TTC549 (cell line): ENCODE results near the gene SOX11.
"Not testable (repeated sequence)": the region's sequence is repeated elsewhere in the genome, so short reads cannot be mapped to it uniquely, and the experiment has no call there.

Experiments used
- FAIRE-seq: peaks from 2 replicates; lab custom pipeline; 2012; peaks lifted over from hg19 to GRCh38; lab: Jason Lieb, UNC

SOX11 gene

GRCh38 chr2:5691985-5692529 lies at the start of gene SOX11:
SOX11 (plus strand) TSS chr2:5692384; CDS start chr2:5692722, 338 bp downstream.
- FAIRE-seq, result no peak

GRCh38 chr2:5652734-5653133 lies 39.5 kb upstream of the SOX11 start:
- not testable (repeated sequence) for FAIRE-seq

- not testable (repeated sequence) for FAIRE-seq
Measured at GRCh38 chr2:5653756-5654155, 38.4 kb upstream of the SOX11 start.

DNA sequence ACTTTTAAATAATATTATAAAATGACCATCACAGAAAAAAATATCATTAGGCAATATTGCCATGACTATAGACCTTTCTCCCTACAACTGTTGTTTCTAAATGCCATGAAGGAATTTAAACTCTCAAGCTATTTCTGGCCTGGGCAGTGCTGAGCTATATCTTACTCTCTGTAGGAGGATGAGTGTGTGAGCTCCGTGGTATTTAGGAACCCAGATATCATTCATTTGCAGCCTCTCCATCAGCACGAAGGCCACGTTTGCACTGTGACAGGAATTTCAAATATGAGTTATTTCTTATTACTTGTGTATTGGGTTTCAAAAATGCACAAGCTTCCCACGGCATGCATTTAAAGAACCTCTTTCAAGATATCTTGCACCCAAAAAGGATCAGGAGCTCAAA lies 35.0 kb upstream of the SOX11 start:
- no peak for FAIRE-seq

DNA sequence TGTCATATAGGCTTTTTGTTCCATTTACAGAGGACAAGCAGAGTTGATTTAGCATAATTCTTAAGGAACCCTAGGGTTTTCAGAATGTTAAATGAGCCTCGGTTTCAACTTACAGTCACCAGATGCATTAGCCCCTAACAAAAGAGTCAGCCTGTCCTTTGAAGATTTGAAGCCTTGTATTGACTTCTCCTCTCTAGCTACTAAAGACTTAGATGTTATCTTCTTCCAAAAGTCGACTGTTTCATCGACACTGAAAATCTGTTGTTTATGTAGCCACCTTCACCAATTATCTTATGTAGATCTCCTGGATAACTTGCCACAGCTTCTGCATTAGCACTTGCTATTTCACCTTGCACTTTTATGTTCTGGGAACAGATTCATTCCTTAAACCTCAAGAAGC lies 31.6 kb upstream of the SOX11 start:
- FAIRE-seq, result no peak

DNA sequence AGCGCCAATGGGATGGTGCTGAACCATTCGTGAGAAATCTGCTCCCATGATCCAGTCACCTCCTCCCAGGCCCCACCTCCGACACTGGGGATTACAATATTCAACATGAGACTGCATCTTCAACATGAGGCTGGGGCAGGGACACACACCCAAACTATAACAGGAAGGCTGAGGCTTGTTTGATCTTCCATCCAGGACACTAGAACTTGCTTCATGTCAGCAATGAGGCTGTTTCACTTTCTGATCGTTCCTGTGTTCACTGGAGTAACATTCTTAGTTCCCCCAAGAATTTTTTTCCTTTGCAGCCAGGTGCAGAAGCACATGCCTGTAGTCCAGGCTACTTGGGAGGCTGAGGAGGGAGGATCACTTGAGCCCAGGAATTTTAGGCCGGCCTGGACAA lies 30.8 kb upstream of the SOX11 start:
- no peak for FAIRE-seq

GRCh38 chr2:5664278-5664681 lies 27.9 kb upstream of the SOX11 start:
- FAIRE-seq, result no peak

DNA sequence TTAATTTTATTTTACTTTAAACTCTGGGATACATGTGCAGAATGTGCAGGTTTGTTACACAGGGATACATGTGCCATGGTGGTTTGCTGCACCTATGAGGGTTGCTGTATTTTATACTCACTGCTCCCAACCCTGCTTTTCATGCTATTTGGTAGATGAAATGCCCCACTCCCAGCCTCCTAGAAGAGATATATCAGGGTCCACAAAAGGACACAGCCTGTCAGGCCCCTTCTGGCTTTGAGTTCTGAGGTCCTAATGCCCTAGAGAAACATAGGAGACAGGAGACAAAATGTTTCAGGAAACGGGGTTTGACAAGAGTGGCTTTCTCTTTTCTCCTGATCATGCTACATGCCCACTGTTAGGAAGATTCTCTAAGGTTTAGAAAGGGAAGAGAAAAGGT lies 27.1 kb upstream of the SOX11 start:
- no peak for FAIRE-seq

- FAIRE-seq, result no peak
Measured at GRCh38 chr2:5666798-5667197, 25.4 kb upstream of the SOX11 start.

DNA sequence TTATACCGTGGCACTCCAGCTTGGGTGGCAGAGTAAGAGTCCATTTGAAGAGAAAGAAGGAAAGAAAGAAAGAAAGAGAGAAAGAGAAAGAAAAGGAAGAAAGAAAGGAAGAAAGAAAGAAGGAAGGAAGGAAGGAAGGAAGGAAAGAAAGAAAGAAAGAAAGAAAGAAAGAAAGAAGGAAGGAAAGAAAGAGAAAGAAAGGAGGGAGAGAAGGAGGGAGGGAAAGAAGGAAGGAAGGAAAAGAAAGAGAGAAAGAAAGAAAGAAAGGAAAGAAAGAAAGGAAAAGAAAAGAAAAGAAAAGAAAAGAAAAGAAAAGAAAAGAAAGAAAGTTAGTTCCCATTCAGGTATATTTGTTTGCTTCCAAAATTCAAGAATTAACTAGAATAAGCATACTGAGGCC lies 24.5 kb upstream of the SOX11 start:
- not testable (repeated sequence) for FAIRE-seq

- no peak for FAIRE-seq
Measured at GRCh38 chr2:5668682-5669250, 23.4 kb upstream of the SOX11 start.

GRCh38 chr2:5672749-5673144 lies 19.4 kb upstream of the SOX11 start:
- no peak for FAIRE-seq

GRCh38 chr2:5673145-5674025 lies 18.8 kb upstream of the SOX11 start:
- no peak for FAIRE-seq

- no peak for FAIRE-seq
Measured at GRCh38 chr2:5674026-5674340, 18.2 kb upstream of the SOX11 start.

DNA sequence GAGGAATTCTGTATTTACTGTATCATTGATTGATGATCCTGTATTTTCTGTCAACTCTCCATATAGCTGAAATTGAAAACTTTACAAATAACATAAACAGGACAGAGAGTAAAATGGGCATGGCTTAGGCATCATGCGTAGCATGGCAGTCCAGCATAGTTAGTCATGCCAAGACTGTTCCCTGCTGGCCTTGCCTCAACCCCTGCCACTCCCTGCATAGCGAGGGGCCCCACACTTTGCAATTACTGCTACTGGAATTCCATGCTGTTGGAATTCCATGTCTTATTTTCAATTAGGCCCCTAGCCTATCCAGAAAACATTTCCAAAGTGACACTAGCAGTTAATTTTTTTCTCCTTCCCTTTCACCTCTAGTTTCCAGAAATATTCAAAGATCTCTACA lies 15.1 kb upstream of the SOX11 start:
- FAIRE-seq, result no peak

DNA sequence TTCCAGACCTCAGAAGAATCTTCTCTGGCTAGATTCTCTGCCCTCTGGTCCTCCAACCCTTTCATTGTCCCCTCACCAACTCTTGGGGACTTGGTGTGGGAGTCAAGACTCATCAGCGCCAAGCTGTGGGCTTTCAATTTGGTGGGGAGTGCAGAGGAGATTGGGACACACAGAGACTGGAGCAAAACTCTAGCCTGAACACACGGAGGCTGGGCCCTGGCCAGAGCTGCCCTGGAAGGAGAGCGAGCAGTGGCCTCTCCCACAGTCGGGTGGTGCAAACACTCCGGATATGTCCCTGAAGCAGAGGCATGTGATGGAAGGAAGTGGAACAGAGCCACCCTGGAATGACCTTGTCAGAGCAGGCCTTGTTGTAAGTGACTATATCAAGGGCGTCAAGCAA lies 8.7 kb upstream of the SOX11 start:
- no peak for FAIRE-seq

DNA sequence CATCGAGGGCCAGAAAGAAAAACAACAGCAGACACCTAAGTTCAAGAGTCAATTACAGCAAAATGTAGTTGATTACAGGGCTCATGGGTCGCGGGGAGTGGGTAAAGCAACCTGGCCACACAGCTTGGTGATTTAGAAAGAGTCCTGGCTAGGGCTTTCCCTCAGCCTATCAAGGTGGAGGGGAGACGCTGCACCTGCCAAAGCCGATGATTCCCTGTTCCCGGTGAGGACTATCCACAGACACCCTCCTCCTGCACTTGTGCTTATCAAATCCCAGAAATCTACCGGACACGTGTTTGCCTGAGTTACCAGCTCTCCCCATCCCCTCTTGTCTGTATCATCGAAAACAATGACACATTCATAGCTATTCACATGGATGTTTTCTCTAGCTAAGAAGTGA lies 7.0 kb upstream of the SOX11 start:
- FAIRE-seq, result no peak

DNA sequence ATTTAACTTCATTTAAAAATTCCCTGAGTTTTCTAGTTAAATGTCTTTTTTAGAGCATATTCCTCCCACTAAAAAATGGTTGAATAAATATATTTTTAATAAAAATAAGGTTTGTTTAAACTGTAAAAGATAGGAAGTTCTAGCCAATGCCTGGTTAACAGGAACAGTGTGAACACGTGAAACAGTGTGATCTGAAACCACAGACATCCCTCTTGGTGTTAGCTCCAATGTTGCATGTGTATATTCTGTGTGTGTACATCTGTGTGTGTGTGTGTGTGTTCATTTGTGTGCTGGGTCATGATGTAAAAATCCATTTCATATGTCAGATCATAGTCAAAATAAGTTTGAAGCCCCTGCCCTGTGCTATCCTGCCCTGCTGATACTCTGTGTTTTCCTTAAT lies 6.1 kb upstream of the SOX11 start:
- no peak for FAIRE-seq

GRCh38 chr2:5686536-5686935 lies 5.6 kb upstream of the SOX11 start:
- no peak for FAIRE-seq

- no peak for FAIRE-seq
Measured at GRCh38 chr2:5689750-5690149, 2.4 kb upstream of the SOX11 start.

DNA sequence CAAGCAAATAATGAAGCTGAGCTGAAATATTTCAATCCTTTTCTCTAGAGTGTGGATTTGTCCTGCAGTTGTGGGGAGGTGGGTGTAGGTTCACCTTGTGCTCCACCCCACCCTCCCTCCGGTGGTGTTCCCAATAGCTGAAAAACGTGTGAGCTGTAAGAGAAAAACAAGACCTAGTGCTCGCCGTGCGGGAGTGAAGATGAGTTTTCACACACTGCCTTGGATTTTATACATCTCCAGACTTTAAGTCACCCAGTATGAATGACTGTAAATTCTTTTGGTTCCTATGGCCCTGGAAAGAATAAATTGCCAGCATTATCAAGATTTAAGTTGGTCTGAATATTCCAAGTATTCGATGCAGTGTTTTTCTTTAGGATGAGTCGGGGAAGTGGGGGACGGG lies 1.9 kb upstream of the SOX11 start:
- no peak for FAIRE-seq

GRCh38 chr2:5690718-5691220 lies 1.4 kb upstream of the SOX11 start:
- no peak for FAIRE-seq

- FAIRE-seq, result no peak
Measured at GRCh38 chr2:5691221-5691984, 781 bp upstream of the SOX11 start.
